ENCODE data around the gene FRMD8.

The FRMD8 gene

GRCh38 chr11:65376138-65376713 is 10.2 kb upstream of the FRMD8 start:
- DNase-seq, result no peak

- DNase-seq, result no peak
These were observed 9.4 kb upstream of the FRMD8 start for GRCh38 chr11:65377036-65377435.

GRCh38 chr11:65377777-65378176 is 8.7 kb upstream of the FRMD8 start:
- no peak for DNase-seq

GRCh38 chr11:65378208-65378927 is 8.1 kb upstream of the FRMD8 start:
- DNase-seq, result no peak

- DNase-seq, result no peak
These were observed 7.4 kb upstream of the FRMD8 start for GRCh38 chr11:65378928-65379638.

GRCh38 chr11:65379698-65380459 is 6.6 kb upstream of the FRMD8 start:
- DNase-seq, result no peak

- no peak for DNase-seq
These were observed 5.8 kb upstream of the FRMD8 start for GRCh38 chr11:65380460-65381119.

GRCh38 chr11:65381716-65382032 is 4.8 kb upstream of the FRMD8 start:
- no peak for DNase-seq

- DNase-seq, result peak; percentile 93
These were observed 4.2 kb upstream of the FRMD8 start, which contains the start of gene SLC25A45 for GRCh38 chr11:65382033-65382803. Gene SLC25A45, minus strand, starts transcription at chr11:65382646. Its CDS starts 695 bp downstream, at chr11:65381951.

GRCh38 chr11:65382804-65383368 is 3.6 kb upstream of the FRMD8 start:
- no peak for DNase-seq

- no peak for DNase-seq
These were observed 2.7 kb upstream of the FRMD8 start for GRCh38 chr11:65383778-65384177.

GRCh38 chr11:65384301-65384889 is 2.0 kb upstream of the FRMD8 start:
- no peak for DNase-seq

GRCh38 chr11:65388731-65389130 is 2.3 kb downstream of the FRMD8 start:
- DNase-seq, result no peak

GRCh38 chr11:65389294-65389980 is 3.0 kb downstream of the FRMD8 start:
- no peak for DNase-seq

GRCh38 chr11:65390099-65390941 is 3.9 kb downstream of the FRMD8 start:
- DNase-seq, result no peak

- no peak for DNase-seq
These were observed 4.6 kb downstream of the FRMD8 start for GRCh38 chr11:65390996-65391395.

- DNase-seq, result no peak
These were observed 5.9 kb downstream of the FRMD8 start for GRCh38 chr11:65392186-65392829.

- DNase-seq, result no peak
These were observed 6.5 kb downstream of the FRMD8 start for GRCh38 chr11:65392899-65393298.

- DNase-seq, result no peak
These were observed 7.2 kb downstream of the FRMD8 start for GRCh38 chr11:65393513-65394079.
